ENCODE data around the gene UGT1A5.

UGT1A5 gene

GRCh38 chr2:233791151-233791882 is 78.6 kb downstream of the UGT1A5 start:
- H3K27ac ChIP-seq, result no peak overlapping the region
- no peak for TF ChIP-seq CTCF (conservative IDR thresholded peaks at IDR 0.05)

- H3K27ac ChIP-seq, result no peak overlapping the region
- TF ChIP-seq ZFX (IDR thresholded peaks at IDR 0.05) (no peak), CTCF (conservative IDR thresholded peaks at IDR 0.05) (no peak)
These were observed 79.2 kb downstream of the UGT1A5 start for GRCh38 chr2:233791883-233792329.

GRCh38 chr2:233792720-233793119 is 80.0 kb downstream of the UGT1A5 start:
- TF ChIP-seq CTCF (conservative IDR thresholded peaks at IDR 0.05) (no peak), ZFX (IDR thresholded peaks at IDR 0.05) (no peak)
- no peak overlapping the region for H3K27ac ChIP-seq

- no peak overlapping the region for H3K27ac ChIP-seq
These were observed 80.9 kb downstream of the UGT1A5 start for GRCh38 chr2:233793465-233794127.

GRCh38 chr2:233794128-233794658 is 81.5 kb downstream of the UGT1A5 start:
- no peak overlapping the region for H3K27ac ChIP-seq
- TF ChIP-seq CTCF (conservative IDR thresholded peaks at IDR 0.05) (no peak), ZFX (IDR thresholded peaks at IDR 0.05) (no peak)

More at GRCh38 chr2:233793465-233794127, 80.9 kb downstream of the UGT1A5 start:
- TF ChIP-seq CTCF (conservative IDR thresholded peaks at IDR 0.05) (no peak), ZFX (IDR thresholded peaks at IDR 0.05) (no peak)

GRCh38 chr2:233795735-233796171 is 83.0 kb downstream of the UGT1A5 start:
- TF ChIP-seq CTCF (conservative IDR thresholded peaks at IDR 0.05) (no peak), ZFX (IDR thresholded peaks at IDR 0.05) (no peak)
- H3K27ac ChIP-seq, result no peak overlapping the region

- no peak overlapping the region for H3K27ac ChIP-seq
- TF ChIP-seq ZFX (IDR thresholded peaks at IDR 0.05) (no peak), CTCF (conservative IDR thresholded peaks at IDR 0.05) (no peak)
These were observed 83.5 kb downstream of the UGT1A5 start for GRCh38 chr2:233796254-233796653.
